B cell (primary cell): ENCODE results near the gene NPAT. TPM values are rescaled to one million over a fixed set of nuclear protein-coding genes. Genes with fewer than 3 reads are reported as not detected.

Experiments
- ATAC-seq: fragments of 200-7000 bp; cut with Tn5 transposase; one replicate; pipeline ENCODE4 v1.10.0; 2021; ENCODE audit warnings: low read depth, mild to moderate bottlenecking, moderate number of reproducible peaks, moderate library complexity
- CTCF ChIA-PET: fragments of 350-600 bp; sonication (Branson Sonifier 250); formaldehyde crosslinking; loops from one replicate; lab custom pipeline; 2021; ENCODE audit warnings: antibody characterized with exemption, inconsistent platforms; lab: Charles Lee
- POLR2A ChIA-PET: fragments of 350-600 bp; sonication (Branson Sonifier 250); formaldehyde crosslinking; loops from one replicate; lab custom pipeline; 2021; ENCODE audit warnings: antibody characterized with exemption; lab: Charles Lee
- DNase-seq: peaks from one replicate; pipeline ENCODE4 v3.0.0; 2013
- H2AFZ ChIP-seq: 2 replicates; pipeline ENCODE4 v1.6.1; 2012; ENCODE audit warnings: mild to moderate bottlenecking, low read depth, low read length; ENCODE audit not compliant: insufficient read depth, poor library complexity, severe bottlenecking
- H3K27ac ChIP-seq, 2 donors: 1 replicate in 1 of 2; 2 replicates in 1 of 2; pipeline ENCODE4 v1.5.1; 2012 to 2013; ENCODE audit warnings: low read length in 2 of 2, mild to moderate bottlenecking in 2 of 2, moderate library complexity in 1 of 2
- H3K27me3 ChIP-seq, 4 experiments: fragments of 200-600 bp in 1 of 4; sonication (generic) in 1 of 4; replicated peaks in 1 of 4; 1 replicate in 2 of 4; 2 replicates in 2 of 4; pipeline versions ENCODE4 v1.6.1 to v1.7.0; 2013 to 2016; ENCODE audit warnings: low read length in 3 of 4, mild to moderate bottlenecking in 2 of 4, mixed read lengths in 1 of 4, moderate library complexity in 1 of 4; ENCODE audit not compliant: insufficient read depth in 4 of 4, control insufficient read depth in 3 of 4; ENCODE audit errors: control extremely low read depth in 1 of 4
- H3K36me3 ChIP-seq, 2 experiments: replicated peaks in 1 of 2; 1 replicate in 1 of 2; 2 replicates in 1 of 2; pipeline versions ENCODE4 v1.6.1 to v1.7.1; 2013; ENCODE audit warnings: low read length in 1 of 2; ENCODE audit not compliant: insufficient read depth in 2 of 2, control insufficient read depth in 1 of 2; ENCODE audit errors: control extremely low read depth in 1 of 2, extremely low read depth in 1 of 2
- H3K4me1 ChIP-seq, 2 donors: fragments of 200-600 bp in 1 of 2; sonication (generic) in 1 of 2; 1 replicate in 1 of 2; 2 replicates in 1 of 2; pipeline versions ENCODE4 v1.5.1 to v1.6.1; 2013 to 2017; ENCODE audit warnings: low read length in 2 of 2; ENCODE audit not compliant: control insufficient read depth in 2 of 2, insufficient read depth in 2 of 2
- H3K4me2 ChIP-seq: replicated peaks from 2 replicates; pipeline ENCODE3; 2012; ENCODE audit warnings: mild to moderate bottlenecking, low read depth, low read length; ENCODE audit not compliant: poor library complexity, severe bottlenecking
- H3K4me3 ChIP-seq, 5 experiments: fragments of 200-600 bp in 1 of 5; sonication (generic) in 1 of 5; 1 replicate in 3 of 5; 2 replicates in 2 of 5; pipeline versions ENCODE4 v1.5.1 to v1.7.0; 2011 to 2016; ENCODE audit warnings: low read length in 4 of 5, mild to moderate bottlenecking in 4 of 5, low read depth in 2 of 5, control low read depth in 1 of 5, moderate library complexity in 1 of 5; ENCODE audit not compliant: insufficient read depth in 1 of 5; ENCODE audit errors: control extremely low read depth in 1 of 5, extremely low read depth in 1 of 5
- H3K79me2 ChIP-seq: fragments of 200-600 bp; sonication (generic); one replicate; pipeline ENCODE4 v1.6.0; 2016; ENCODE audit warnings: low read length; ENCODE audit not compliant: control insufficient read depth, insufficient read depth
- H3K9ac ChIP-seq: fragments of 200-600 bp; sonication (generic); 2 replicates; pipeline ENCODE4 v1.6.1; 2017; ENCODE audit warnings: mild to moderate bottlenecking, low read length, moderate library complexity
- H3K9me3 ChIP-seq, 3 donors: one replicate each; pipeline versions ENCODE4 v1.6.1 to v1.7.1; 2013; ENCODE audit warnings: low read length in 2 of 3; ENCODE audit not compliant: control insufficient read depth in 2 of 3, insufficient read depth in 1 of 3; ENCODE audit errors: control extremely low read depth in 1 of 3
- H4K20me1 ChIP-seq: 2 replicates; pipeline ENCODE4 v1.6.0; 2012; ENCODE audit warnings: mild to moderate bottlenecking, low read length; ENCODE audit not compliant: insufficient read depth, control insufficient read depth, poor library complexity, severe bottlenecking
- H3K27ac Mint-ChIP-seq: one replicate; pipeline ENCODE4 v1.8.0; 2021; ENCODE audit warnings: mixed read lengths
- H3K27me3 Mint-ChIP-seq: one replicate; pipeline ENCODE4 v1.8.0; 2021; ENCODE audit warnings: mixed read lengths
- H3K4me1 Mint-ChIP-seq: one replicate; pipeline ENCODE4 v1.8.0; 2021; ENCODE audit warnings: mixed read lengths
- H3K4me3 Mint-ChIP-seq: one replicate; pipeline ENCODE4 v1.8.0; 2021; ENCODE audit warnings: mixed read lengths
- H3K9me3 Mint-ChIP-seq: one replicate; pipeline ENCODE4 v1.8.0; 2022; ENCODE audit warnings: mixed read lengths; ENCODE audit not compliant: insufficient read depth
- EZH2 ChIP-seq: IDR thresholded peaks from 2 replicates; pipeline ENCODE4 v1.6.1; 2012; ENCODE audit warnings: borderline replicate concordance, low read depth, mild to moderate bottlenecking, moderate library complexity, low read length; ENCODE audit not compliant: insufficient read depth, poor library complexity, severe bottlenecking
- WGBS: methylation state at CpG from one replicate; pipeline ENCODE4 v1.1.5; 2013; ENCODE audit warnings: missing lambda C conversion rate; ENCODE audit not compliant: insufficient coverage; 5-methylcytosine and 5-hydroxymethylcytosine counted together
- intact Hi-C: fragments of 100-400 bp; cut with micrococcal nuclease; formaldehyde crosslinking; loops from one replicate; pipeline ENCODE4 v1.10.0; 2022
- polyA plus RNA-seq: library from polyadenylated mRNA; depleted of rRNA; stranded (reverse); fragments of >200 nt; gene quantifications from 2 replicates; pipeline ENCODE4 v1.2.3, GENCODE V29; 2012
- small RNA-seq: library from RNA; depleted of rRNA; stranded (forward); fragments of <200 nt; gene quantifications from one replicate; pipeline ENCODE3, GENCODE V24; 2012; ENCODE audit warnings: low replicate concordance, low read depth; ENCODE audit not compliant: insufficient read length
- total RNA-seq, 2 donors: library from RNA; stranded (reverse); fragments of 120-200 nt in 1 of 2; gene quantifications; 1 replicate in 1 of 2; 2 replicates in 1 of 2; pipeline versions ENCODE4 v1.2.3 to v1.2.4, GENCODE V29; 2013 to 2022
- TF ChIP-seq, protein P1 (sequence below): fragments of 200-600 bp; IDR thresholded peaks from one replicate; pipeline ENCODE4 v1.8.0; 2022; ENCODE audit warnings: antibody characterized with exemption, mild to moderate bottlenecking

NPAT gene
- total and polyA plus RNA-seq, 2 donors (not counting 1 experiment from before 2014, with no cell fraction given) = 8.8 to 51.7 TPM

DNA sequence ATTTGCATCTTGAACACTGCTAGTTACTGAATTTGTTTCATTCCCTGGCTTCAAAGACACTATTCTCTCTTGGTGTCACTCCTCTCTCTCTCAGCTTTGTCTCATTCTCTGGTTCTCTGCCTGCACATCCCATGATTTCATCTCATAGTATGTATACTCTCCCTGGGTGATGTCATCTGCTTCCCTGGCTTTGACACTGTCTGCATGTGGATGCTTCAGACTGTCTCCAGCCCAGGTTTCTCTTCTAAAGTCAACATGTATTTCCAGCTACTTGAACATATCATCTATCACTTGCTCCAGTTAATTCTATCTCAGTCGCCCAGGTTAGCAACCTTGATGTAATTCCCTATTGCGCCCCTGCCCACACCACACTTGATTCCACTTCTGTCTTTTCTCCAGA, 110.4 kb downstream of the NPAT start:
- Histone ChIP-seq H3K9ac (no peak overlapping the region), H3K4me2 (no peak overlapping the region), H2AFZ (no peak overlapping the region), H3K27me3 (no peaks in the 10 kb centered on the region), H3K36me3 (no peaks in the 10 kb centered on the region), H3K79me2 (no peaks in the 10 kb centered on the region), H3K4me1 (no peaks in the 10 kb centered on the region), H3K9me3 (no peaks in the 10 kb centered on the region), H3K27ac (no peak overlapping the region), H4K20me1 (no peaks in the 10 kb centered on the region), H3K4me3 (no peak overlapping the region)
- Mint-ChIP-seq H3K9me3 (no peaks in the 10 kb centered on the region), H3K4me1 (no peaks in the 10 kb centered on the region), H3K4me3 (no peak overlapping the region), H3K27ac (no peak overlapping the region), H3K27me3 (no peaks in the 10 kb centered on the region)
- CTCF ChIA-PET = interaction anchor here (1.0 to 1.1 kb wide), 2 partner anchors 11 to 537 kb away, joined by 3 read pairs; no protein-coding TSS in a partner anchor
- POLR2A ChIA-PET = no interaction called here
- ATAC-seq = no peak
- no peak for TF ChIP-seq EZH2
- TF ChIP-seq, protein P1, sequence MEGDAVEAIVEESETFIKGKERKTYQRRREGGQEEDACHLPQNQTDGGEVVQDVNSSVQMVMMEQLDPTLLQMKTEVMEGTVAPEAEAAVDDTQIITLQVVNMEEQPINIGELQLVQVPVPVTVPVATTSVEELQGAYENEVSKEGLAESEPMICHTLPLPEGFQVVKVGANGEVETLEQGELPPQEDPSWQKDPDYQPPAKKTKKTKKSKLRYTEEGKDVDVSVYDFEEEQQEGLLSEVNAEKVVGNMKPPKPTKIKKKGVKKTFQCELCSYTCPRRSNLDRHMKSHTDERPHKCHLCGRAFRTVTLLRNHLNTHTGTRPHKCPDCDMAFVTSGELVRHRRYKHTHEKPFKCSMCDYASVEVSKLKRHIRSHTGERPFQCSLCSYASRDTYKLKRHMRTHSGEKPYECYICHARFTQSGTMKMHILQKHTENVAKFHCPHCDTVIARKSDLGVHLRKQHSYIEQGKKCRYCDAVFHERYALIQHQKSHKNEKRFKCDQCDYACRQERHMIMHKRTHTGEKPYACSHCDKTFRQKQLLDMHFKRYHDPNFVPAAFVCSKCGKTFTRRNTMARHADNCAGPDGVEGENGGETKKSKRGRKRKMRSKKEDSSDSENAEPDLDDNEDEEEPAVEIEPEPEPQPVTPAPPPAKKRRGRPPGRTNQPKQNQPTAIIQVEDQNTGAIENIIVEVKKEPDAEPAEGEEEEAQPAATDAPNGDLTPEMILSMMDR = no peak
- no peak for DNase-seq
- WGBS = 100% methylated on average over 2 of the region's 2 CpGs
- intact Hi-C loops = no loop called here

DNA sequence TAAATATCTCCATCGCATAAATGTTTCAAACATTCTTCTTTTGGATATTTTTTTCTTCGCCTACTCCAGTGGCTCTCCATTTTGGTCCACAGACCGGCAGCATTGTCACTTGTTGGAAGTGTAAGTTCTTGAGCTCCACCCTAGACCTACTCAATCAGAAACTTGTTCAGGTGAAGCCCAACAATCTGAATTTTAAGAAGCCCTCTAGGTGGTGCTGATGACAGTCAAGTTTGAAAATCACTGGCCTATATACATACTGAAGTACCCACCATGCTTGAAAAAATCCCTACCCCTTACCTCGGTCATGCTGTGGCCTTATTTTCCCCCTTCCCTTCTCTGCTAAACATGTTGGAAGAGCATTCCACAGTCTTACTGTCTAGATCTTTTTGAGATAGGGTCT, 111.3 kb downstream of the NPAT start:
- Histone ChIP-seq H3K9me3 (no peaks in the 10 kb centered on the region), H3K79me2 (no peaks in the 10 kb centered on the region), H2AFZ (no peak overlapping the region), H3K4me1 (no peaks in the 10 kb centered on the region), H3K4me2 (no peak overlapping the region), H3K9ac (no peak overlapping the region), H4K20me1 (no peaks in the 10 kb centered on the region), H3K27ac (no peak overlapping the region), H3K36me3 (no peaks in the 10 kb centered on the region), H3K27me3 (no peaks in the 10 kb centered on the region), H3K4me3 (no peak overlapping the region)
- H3K27ac Mint-ChIP-seq = no peak overlapping the region
- no peaks in the 10 kb centered on the region for H3K4me1 Mint-ChIP-seq
- ATAC-seq (no peak), DNase-seq (no peak)
- no peak overlapping the region for H3K4me3 Mint-ChIP-seq
- intact Hi-C loops = no loop called here
- H3K9me3 Mint-ChIP-seq = no peaks in the 10 kb centered on the region
- ChIA-PET CTCF (interaction anchor here (1.1 kb wide), 1 partner anchor 12 kb away, joined by 3 read pairs; no protein-coding TSS in a partner anchor), POLR2A (no interaction called here)
- no CpG with 5 or more reads among the region's 4 CpGs for WGBS
- no peak for TF ChIP-seq EZH2
- TF ChIP-seq, protein P1 = no peak
- no peaks in the 10 kb centered on the region for H3K27me3 Mint-ChIP-seq

Small RNA genes within 50 kb of the gene (small RNA-seq; reads per million reads assigned to genes)
- gene RF00019 = not detected

Other genes starting within 250 kb of the NPAT start
- 44.1 and 47.0 TPM in 2 replicates for gene CUL5, start 213.7 kb downstream of the NPAT start, total RNA-seq
- gene CUL5, start 213.7 kb downstream of the NPAT start, polyA plus RNA-seq = 29.4 and 44.3 TPM in 2 replicates
- 31.1 and 32.9 TPM in 2 replicates for gene ACAT1, start 101.1 kb downstream of the NPAT start, total RNA-seq
- 7.5 and 10.4 TPM in 2 replicates for gene ACAT1, start 101.1 kb downstream of the NPAT start, polyA plus RNA-seq
- 446 and 471 TPM in 2 replicates for gene ATM, start 429 bp upstream of the NPAT start, total RNA-seq
- 93.8 and 111 TPM in 2 replicates for gene ATM, start 429 bp upstream of the NPAT start, polyA plus RNA-seq
- 1.4 and 1.7 TPM in 2 replicates for gene C11orf65, start 244.9 kb upstream of the NPAT start, total RNA-seq
- 0.25 and 0.40 TPM in 2 replicates for gene C11orf65, start 244.9 kb upstream of the NPAT start, polyA plus RNA-seq